GM12801 (cell line): ENCODE results near the gene CBFB.

Experiments used
- TF ChIP-seq, protein P1 (sequence below): IDR thresholded peaks from one replicate; pipeline ENCODE4 v1.5.1; 2011; ENCODE audit warnings: control low read depth; ENCODE audit not compliant: insufficient read length; ENCODE audit errors: extremely low read depth

CBFB gene

DNA sequence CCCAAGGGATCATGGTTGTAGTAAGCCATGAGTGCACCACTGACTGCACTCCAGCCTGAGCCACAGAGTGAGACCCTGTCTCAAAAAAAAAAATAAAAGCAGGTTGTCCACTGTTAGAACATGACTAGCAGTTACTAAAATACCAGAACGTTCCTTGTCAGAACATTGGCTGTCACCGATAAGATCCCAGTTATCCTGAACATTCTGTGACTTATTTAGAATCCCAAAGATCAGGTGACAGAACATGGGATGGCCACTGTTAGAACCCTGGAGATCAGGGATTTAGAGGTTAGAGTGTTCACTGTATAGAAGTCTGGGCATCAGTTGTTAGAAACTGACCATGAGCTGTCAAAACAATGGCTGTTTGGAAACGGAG, 32.0 kb upstream of the CBFB start:
- TF ChIP-seq, protein P1, sequence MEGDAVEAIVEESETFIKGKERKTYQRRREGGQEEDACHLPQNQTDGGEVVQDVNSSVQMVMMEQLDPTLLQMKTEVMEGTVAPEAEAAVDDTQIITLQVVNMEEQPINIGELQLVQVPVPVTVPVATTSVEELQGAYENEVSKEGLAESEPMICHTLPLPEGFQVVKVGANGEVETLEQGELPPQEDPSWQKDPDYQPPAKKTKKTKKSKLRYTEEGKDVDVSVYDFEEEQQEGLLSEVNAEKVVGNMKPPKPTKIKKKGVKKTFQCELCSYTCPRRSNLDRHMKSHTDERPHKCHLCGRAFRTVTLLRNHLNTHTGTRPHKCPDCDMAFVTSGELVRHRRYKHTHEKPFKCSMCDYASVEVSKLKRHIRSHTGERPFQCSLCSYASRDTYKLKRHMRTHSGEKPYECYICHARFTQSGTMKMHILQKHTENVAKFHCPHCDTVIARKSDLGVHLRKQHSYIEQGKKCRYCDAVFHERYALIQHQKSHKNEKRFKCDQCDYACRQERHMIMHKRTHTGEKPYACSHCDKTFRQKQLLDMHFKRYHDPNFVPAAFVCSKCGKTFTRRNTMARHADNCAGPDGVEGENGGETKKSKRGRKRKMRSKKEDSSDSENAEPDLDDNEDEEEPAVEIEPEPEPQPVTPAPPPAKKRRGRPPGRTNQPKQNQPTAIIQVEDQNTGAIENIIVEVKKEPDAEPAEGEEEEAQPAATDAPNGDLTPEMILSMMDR = no peak

DNA sequence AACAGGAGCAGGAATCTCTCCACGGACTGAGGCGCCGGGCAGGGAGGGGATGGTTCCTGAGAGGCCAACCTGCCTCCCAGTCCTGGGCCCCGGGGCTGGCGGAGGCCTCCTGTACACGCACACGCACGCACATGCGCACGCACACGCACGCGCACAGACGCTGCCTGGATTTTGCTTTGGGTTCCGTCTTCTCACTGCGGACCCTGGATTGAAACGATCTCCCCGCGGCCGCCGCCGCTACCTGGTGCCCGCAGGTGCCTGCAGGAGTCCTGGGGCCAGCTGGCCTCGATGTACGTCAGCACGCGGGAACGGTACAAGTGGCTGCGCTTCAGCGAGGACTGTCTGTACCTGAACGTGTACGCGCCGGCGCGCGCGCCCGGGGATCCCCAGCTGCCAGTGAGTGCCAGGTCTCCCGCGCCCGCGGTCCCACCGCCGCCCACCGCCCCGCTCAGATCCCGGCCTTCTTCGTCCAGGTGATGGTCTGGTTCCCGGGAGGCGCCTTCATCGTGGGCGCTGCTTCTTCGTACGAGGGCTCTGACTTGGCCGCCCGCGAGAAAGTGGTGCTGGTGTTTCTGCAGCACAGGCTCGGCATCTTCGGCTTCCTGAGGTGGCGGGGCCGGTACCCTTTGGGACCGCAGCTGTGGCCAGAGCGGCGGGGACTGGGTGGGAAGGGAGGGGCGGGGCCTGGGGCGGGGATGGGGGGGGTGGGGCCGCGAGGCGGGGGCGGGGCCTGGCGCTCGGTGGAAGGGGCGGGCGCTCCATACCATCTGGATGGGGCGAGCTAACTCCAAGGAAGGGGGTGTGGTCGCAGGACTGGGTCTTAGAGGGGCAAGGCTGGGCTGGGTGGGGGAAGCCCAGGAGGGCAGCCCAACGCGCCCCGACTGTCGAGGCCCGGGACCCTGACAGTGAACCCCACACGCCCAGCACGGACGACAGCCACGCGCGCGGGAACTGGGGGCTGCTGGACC, 28.3 kb upstream of the CBFB start:
- TF ChIP-seq, protein P1 = no peak

DNA sequence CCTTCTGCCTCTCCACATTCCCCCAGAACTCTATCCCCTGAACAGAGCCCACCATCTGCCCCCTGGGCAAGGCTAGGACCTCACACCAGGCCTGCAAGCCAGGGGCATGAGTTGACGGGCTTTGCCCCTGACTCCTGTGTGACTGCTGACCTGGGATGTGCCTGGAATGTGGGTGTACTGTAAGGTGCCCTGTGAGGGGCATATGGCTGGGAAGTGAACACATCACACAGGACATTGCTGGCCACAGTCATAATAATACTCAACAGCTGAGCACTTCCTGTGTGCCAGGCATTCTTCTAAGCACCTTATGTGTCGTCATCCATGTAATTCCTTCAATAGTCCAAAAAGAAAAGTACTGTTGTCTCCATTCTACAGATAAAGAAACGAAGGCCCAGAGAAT, 27.2 kb upstream of the CBFB start:
- TF ChIP-seq, protein P1 = no peak

DNA sequence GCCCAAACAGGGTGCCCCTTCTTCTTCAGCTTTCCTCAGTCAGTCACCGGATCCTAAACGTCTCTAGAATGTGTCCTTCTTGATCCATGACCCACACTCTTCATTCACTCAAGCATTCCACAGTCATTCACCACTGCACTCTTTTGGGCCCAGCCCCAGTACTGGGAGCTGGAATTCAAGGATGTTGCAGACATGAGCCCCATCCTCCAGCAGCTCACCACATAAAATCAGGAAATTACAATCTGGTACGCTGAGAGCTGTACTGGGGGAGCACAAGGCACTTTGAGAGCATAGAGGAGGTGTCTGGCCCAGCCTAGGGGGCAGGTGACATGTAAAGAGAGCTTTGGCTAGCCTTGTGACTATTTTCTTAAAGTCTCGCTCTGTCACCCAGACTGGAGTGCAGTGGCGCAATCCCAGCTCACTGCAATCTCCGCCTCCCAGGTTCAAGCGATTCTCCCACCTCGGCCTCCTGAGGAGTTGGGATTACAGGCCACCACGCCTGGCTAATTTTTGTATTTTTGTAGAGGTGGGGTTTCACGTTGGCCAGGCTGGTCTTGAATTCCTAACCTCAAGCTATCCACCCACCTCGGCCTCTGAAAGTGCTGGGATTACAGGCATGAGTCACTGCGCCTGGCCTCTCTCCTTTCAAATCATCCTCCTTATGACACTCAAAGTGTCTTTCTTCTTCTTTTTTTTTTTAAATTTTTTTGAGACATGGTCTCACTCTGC, 21.9 kb upstream of the CBFB start:
- TF ChIP-seq, protein P1 = no peak

DNA sequence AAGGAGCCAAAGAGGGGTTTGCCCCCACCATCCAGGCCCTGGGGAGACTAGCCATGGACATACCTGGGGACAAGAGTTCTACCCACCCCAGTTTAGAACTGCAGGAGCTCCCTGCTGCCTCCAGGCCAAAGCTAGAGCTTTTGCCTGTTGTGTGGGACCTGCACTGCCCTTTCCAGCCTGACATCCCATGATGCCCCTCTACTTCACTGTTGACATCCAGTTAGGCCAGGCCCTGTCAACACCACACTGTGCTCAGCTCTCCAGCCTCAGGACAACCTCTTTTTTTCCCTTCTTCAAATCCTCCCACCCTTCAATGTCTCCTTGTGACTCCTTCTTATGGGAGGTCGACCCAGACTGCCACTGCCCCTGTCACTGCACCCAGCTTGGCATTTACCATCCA, 19.8 kb upstream of the CBFB start:
- TF ChIP-seq, protein P1 = no peak

DNA sequence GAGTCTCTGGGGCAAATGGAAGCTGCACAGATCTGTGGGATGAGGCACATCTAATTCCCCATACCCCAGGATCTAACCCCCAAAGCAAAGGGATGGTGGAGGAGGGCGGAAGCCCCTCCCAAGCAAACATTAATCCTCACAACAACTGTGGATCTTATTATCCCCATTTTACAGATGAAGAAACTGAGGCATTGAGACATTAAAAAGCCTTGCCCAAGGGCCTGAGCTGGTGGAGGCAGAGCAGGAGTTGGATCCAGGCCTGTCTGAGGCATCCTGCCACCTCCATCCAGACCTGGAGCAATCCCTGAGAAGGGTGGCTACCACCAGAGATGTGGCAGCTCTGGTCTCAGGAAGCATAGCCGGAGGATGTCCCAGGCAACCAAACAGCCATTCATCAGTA, 17.7 kb upstream of the CBFB start:
- TF ChIP-seq, protein P1 = no peak

DNA sequence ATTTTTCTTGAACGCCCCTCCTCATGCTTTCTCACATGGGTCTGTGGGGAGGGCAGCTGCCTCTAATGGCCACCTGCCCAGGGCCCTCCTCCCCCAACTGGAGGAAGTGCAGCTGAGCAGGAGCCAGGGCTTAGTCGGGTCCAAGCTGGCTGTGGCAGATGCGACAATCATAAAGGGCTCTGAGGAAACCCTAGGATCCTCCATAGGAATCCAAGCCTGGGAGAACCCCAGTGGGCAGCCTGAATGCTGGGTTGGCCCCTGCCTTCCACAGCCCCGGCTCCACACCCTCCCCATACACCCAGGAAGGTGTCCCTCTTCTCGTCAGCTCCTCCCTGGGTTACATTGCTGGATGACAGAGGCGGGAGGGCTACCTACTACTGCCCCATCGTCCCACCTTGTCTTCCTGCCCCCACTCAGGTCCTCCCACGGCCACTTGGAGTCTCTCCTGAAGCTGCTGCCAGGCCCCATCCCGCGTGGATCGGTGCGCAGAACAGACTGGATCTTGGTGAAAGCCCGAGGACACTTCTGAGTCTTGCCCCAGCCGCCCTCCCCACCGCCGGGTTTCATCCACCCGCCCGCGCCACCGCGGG, 15.6 kb upstream of the CBFB start:
- TF ChIP-seq, protein P1 = no peak
